OCI-M2 (cell line): ENCODE results near the gene CDC45.
"Not testable (repeated sequence)": the region's sequence is repeated elsewhere in the genome, so short reads cannot be mapped to it uniquely, and the experiment has no call there.

ENCODE experiments used
- DNase-seq: peaks from one replicate; lab custom pipeline; 2025; ENCODE audit not compliant: unreplicated experiment; lab: John Stamatoyannopoulos, UW

CDC45 gene

DNA sequence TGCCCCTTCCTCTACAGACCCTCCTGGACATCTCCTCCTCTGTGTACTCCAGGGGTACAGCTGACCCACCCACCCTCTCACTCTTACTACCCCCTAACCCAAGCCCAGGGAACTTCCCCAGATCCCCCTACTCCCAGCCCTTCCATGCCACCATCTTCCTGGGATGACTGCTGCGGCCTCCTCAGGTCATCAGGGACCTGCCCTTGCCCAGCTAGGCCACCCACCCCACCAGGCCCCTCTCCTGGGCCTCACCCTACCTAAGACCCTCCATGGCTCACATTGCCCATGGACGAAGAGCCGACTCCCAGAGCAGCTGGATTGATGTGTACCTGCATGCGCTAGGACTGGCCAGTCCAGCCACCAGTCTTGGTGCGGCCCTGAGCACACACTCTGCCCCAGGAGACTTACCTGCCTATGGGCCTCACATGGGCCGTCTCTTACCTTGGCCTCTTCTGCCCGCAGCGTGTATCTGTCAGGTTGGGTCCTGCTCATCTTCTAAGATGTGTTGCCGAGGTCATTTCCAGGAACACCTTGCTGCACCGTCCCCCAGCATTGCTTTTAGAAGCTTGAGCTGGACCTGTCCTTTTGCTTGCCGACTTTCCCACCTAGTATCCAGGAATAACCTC, 46.5 kb downstream of the CDC45 start:
- DNase-seq, result no peak

DNA sequence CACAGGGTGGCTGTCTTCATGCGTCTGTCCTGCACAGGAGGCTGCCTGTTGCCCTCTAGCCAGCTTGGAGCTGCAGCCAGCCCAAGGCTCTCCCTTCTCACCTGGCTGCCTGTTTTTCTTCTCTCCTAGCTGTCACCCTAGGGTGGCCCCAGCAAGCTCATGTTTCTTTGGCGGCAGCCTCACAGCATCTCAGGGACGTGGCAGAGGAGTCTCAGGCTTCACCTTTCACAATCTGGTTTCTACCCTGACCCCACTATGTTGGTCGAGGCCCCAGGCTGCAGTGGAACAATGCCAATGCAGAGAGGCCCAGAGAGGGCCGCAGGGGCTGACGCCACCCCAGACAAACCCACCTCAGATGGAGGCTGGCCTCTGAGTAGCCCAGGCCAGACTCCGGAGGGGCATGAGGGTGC, 47.0 kb downstream of the CDC45 start:
- DNase-seq, result no peak

DNA sequence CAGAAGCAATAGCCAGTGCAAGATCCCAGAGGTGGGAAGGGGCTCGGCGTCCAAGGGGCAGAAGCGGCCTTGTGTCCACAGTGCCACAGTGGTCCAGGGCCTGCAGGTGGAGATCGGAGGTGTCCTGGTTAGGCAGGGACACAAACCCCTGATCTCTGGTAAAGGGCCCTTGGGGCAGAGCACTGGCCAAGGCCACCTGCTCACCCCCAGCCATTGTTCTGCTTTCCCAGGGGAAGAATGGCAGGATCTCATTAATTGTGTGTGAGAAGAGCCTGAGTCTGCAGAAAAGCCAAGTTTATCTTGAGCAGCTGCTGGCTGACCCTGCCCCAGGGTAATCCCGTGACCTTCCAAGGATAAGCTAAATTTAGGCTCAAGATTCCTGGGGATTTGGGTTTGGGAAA, 47.6 kb downstream of the CDC45 start:
- no peak for DNase-seq

DNA sequence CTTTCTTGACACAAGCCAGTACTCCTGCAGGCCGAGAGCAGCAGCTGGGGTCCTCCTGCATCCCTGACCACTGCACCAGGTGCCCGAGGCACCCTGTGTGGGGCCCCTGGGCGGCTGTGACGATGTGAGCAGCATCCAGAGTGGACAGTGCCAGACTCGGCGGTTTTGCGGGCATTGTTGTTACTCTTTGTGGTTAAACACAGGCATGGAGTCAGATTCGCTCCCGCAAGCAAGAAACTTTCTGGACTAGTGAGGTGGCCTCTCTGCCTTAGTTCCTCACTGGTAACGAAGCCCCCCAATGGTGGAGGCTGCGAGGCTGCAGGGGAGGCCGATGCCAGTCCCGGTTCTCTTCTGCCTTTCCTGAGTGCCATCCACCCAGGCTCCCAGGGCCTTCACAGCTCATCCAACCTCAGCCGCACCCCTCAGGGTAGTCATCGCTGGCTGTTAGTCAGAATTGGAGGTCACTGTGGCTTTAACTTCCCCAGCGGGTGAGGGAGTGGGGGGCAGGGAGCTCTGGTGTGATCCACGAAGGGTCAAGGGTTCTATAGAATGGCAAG, 48.2 kb downstream of the CDC45 start:
- no peak for DNase-seq

DNA sequence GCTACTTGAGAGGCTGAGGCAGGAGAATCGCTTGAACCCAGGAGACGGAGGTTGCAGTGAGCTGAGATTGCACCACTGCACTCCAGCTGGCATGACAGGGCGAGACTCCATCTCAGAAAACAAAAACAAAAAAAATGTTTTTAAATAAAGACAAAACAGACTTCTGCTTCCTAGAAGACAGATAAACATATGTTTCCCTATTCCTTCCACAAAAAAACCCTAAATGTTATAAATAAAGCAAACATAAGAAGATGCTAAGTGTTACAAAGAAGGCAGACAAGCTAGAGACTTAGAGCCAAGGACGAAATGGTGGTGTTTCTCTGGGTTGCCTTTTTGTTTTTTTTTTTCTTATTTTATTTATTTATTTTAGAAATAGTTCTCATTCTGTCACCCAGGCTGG, 50.1 kb downstream of the CDC45 start:
- no peak for DNase-seq

DNA sequence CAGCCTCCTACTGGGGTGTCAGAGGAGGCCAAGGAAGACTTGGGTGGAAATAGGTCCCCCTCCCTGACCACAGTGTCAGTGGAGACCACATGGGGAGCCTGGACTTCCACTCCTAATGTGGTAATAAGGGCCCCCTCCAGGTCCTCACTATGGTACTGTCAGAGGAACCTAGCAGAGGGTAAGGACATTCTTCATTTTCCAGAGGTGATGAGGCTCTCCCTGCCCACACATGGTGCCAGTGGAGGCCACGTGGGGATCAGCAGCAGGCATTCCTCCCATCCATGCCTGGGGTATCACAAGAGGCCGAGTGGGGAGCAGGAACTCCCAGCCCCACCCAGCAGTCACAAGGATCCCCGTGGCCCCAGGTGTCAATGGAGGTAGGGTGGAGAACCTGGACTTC, 51.0 kb downstream of the CDC45 start:
- no peak for DNase-seq

DNA sequence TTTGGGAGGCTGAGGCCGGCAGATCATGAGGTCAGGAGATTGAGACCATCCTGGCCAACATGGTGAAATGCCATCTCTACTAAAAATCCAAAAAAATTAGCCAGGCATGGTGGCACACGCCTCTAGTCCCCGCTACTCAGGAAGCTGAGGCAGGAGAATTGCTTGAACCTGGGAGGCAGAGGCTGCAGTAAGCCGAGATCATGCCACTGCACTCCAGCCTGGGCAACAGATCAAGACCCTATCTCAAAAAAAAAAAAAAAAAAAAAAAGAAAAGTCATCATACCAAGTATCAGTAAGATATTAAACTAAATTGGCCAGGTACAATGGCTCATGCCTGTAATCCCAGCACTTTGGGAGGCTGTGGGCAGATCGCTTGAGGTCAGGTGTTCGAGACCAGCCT, 51.6 kb downstream of the CDC45 start:
- not testable (repeated sequence) for DNase-seq

DNA sequence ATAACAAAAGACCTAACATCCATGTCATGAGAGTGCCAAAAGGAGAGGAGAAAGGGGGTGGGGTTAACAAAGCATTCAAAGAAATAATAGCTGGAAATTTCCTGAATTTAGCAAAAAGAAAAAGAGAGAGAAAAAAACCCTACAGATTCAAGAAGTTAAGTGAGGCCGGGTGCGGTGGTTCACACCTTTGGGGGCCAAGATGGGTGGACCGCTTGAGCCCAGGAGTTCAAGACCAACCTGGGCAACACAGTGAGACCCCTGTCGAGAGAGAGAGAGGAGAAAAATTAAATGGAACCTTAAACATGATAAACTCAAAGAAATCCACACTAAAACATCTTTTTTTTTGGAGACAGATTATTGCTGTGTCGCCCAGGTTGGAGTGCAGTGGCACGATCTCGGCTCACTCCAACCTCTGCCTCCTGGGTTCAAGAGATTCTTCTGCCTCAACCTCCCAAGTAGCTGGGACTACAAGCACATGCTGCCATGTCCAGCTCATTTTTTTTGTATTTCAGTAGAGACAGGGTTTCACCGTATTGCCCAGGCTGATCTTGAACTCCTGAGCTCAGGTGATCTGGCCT, 53.4 kb downstream of the CDC45 start:
- DNase-seq, result no peak

DNA sequence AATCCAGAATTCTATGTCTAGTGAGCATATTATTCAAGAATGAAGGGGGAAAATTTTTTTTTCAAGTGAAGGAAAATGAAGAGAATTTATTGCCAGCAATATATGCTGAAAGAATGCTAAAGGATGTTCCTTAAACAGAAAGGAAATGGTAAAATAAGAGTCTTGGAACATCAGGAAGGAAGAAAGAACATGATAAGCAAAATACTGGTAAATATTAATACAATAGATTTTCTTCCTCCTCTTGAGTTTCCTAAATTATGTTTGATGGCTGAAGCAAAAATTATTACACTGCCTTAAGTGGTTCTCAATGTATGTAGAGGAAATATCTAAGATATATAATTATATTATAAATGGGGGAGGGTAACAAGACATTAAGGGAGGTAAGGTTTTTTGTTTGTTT, 54.1 kb downstream of the CDC45 start:
- no peak for DNase-seq

DNA sequence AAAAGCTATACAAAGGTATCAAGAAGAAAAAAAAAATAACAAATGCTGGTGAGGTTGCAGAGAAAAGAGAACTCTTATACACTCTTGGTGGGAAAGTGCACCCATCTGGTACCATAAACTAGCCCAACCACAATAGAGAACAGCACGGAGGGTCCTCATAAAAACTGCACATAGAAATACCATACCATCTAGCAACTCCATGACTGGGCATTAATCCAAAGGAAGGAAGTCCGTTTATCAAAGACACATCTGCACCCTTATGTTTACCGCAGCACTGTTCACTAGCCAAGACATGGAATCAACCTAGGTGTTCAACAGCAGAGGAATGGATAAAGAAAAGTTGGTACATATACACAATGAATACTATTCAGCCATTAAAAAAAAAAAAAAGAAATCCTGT, 55.3 kb downstream of the CDC45 start:
- DNase-seq, result no peak

DNA sequence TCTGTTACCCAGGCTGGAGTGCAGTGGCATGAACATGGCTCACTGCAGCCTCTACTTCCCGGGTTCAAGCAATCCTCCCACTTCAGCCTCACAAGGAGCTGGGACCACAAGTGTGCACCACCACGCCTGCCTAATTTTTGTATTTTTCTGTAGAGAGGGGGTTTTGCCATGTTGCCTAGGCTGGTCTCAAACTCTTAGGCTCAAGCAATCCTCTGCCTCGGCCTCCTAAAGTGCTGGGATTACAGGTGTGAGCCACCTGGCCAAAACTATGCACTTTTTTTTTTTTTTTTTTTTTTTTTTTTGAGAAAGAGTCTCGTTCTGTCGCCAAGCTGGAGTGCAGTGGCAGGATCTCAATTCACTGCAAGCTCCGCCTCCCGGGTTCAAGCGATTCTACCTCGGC, 56.8 kb downstream of the CDC45 start:
- no peak for DNase-seq

DNA sequence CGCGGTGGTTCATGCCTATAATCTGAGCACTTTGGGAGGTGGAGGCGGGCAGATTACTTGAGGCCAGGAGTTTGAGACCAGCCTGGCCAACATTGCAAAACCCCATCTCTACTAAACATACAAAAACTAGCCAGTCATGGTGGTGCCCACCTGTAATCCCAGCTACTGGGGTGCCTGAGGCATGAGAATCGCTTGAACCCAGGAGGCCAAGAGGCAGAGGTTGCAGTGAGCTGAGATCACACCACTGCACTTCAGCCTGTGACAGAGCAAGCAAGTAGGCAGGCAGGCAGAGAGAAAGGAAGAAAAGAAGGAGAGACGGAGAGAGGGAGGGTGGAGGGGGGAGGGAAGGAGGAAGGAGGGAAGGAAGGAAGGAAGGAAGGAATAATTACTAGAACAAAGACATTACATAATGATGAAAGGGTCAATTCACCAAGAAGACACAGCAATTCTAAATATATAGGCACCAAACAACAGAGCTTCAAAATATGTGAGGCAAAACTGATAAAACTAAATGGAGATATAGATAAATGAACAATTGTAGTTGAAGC, 58.3 kb downstream of the CDC45 start:
- no peak for DNase-seq

DNA sequence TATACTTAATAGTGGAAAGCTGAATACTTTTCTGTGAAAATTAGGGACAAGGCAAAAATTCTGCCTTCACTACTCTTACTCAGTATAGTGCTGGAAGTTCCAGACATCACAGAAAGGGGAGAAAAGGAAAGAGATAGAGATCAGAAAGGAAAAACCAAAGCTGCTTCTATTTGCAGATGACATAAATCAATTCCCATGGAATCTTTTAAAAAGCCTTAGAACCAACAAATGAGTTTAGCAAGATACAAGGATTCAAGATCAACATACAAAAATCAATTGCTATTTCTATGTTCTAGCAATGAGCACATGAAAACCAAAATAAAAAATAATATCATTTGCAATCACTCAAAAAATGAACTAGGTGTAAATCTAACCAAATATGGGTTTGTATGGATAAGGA, 60.7 kb downstream of the CDC45 start:
- no peak for DNase-seq

DNA sequence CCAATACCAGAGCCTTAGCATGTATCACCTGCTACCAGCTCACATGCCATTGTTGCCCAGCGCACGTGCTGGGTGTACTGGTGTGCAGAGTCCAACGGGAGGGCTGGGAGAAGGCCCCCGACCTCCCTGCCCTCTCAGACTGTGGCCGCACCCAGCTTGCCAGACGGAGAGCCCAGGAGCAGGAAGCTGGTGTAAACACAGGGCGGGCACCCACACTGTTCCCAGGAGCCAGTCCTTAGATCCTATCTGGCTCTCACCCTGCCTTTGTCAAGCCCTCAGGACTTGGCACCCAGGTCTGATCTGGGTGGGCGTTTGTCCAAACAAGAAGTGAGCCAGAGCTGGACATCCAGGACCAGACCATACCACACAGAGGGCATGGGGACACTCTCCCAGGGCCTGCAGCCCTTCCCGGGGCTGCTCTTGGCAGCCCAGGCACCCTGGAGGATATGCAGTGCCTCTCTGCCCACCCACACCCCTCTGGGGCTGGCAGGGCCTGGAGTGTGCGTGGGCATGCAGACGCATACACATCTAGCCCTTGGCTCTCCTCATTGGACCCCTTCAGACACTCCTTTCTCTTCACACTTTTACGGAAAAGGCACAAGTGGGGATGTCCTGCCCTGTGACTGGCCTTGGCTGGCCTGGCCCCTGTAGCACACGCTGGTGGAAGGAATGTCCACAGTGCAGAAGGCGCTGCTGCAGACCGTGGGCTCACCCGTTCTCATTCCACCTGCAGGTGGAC, 64.4 kb downstream of the CDC45 start:
- no peak for DNase-seq

DNA sequence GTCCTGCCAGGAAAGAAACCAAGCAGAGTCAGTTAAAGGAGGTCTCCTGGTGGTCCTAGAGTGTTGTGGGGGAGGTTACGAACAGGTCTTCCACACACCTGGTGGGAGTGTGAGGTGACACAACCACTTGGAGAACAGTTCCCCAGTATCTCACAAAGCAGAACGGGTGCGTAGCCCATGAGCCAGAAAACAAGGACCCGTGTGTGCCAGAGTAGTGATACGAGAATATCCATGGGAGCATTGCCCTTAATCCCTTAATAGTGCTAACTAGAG, 66.2 kb downstream of the CDC45 start:
- DNase-seq, result no peak

DNA sequence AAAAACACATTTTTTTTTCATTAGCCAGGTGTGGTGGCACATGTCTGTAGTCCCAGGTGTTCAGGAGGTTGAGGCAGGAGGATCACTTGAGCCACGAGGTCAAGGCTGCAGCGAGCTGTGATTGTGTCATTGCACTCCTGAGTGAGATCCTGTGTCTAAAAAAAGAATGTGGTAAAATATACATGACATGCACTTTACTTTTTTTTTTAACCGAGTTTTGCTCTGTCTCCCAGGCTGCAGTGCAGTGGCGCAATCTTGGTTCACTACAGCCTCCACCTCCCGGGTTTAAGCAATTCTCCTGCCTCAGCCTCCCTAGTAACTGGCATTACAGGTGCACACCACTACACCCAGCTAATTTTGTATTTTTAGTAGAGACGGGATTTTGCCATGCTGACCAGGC, 67.0 kb downstream of the CDC45 start:
- DNase-seq, result no peak

DNA sequence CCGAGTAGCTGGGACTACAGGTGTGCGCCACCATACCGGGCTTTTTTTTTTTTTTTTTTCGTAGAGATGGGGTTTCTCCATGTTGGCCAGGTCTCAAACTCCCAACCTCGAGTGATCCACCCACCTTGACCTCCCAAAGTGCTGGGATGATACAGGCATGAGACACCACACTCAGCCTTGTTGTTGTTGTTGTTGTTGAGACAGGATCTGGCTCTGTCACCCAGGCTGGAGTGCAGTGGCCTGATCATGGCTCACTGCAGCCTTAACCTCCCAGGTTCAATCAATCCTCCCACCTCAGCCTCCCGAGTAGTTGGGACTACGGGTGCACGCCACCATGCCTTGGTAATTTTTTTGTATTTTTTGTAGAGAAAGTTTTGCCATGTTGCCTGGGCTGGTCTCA, 67.9 kb downstream of the CDC45 start:
- DNase-seq, result no peak

DNA sequence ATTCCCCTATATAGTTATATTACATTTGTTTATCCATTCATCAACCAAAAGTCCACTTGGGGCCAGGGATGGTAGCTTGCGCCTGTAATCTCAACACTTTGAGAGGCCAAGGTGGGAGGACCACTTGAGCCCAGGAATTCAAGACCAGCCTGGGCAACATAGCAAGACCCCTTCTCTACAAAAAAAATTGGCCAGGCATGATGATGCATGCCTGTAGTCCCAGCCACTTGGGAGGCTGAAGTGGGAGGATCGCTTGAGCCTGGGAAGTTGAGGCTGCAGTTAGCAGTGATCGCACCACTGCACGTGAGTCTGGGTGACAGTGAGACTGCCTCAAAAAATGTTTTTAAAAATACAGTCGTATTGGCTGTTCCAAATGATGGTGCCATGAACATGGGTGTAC, 68.7 kb downstream of the CDC45 start:
- not testable (repeated sequence) for DNase-seq

DNA sequence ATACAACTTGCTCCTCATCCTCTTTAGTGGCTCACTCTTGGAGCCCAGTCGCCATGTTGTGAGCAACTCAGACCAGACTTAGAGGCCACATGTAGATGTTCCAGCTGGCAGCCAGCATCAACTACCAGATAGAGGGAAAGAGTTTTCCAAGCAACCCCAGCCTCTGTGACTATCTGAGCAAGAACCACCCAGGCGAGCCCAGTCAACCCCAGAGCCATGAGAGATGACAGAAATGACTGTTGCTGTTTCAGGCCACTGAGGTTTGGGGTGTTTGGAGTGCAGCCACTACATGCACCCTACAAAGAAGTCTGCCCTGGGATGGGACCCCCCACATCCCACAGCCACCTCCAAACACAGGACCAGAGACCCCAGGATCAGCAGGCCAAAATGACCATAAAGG, 69.2 kb downstream of the CDC45 start:
- no peak for DNase-seq

DNA sequence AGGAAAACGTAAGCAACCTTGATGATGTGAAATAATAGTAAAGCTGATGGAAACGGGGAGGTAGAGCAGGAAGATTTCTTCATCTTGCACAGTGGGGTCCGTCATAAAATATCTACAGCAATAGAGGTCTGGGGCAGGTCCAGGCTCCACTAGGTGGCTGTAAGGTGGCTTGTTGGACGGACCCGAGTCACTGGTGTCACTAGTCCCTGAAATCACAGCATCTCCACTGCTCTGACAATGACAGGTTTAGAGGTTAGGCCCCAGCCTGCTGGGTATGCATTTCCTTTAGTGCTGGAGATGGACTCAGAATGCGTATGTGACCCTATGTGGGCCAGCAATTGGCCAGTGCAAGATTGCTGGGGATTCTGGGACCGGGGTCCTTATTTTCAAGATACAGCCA, 69.7 kb downstream of the CDC45 start:
- no peak for DNase-seq

DNA sequence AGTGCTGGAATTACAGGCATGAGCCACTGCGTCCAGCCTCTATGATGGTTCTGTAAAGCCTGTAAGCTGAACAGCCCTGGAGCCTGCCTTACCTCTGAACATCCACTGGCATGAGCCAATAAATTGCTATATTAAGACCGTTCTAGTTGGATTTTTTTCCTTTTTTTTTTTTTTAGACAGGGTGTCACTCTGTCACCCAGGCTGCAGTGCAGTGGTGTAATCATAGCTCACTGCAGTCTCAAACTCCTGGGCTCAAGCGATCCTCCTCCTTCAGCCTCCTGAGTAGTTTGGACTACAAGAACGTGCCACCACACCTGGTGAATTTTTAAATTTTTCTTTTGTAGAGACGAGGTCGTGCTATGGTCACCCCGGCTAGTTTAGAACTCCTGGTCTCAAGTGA, 70.7 kb downstream of the CDC45 start:
- DNase-seq, result no peak

DNA sequence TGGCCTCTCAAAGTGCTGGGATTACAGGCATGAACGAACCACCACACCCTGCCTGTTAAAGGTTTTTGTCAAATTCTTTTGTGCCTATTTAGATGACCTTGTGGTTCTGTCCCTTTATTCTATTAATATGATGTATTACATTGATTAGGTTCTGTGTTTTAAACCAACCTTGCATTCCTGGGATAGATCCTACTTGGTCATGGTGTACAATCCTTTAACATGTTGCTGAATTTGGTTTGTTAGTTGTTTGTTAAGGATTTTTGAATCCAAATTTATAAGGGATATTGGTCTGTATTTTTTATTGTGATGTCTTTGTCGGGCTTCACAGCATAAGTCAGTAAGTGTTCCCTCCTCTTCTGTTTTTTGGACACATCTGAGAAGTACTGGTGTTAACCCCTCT, 73.5 kb downstream of the CDC45 start:
- no peak for DNase-seq
